ENCODE results near the gene FBLN7. TPM values are rescaled to one million over a fixed set of nuclear protein-coding genes. Genes with fewer than 3 reads are reported as not detected.
A peak's percentile ranks its signal among the peaks of the same experiment; 100 is the strongest.

Gene FBLN7
- total RNA-seq, 1 experiment from 2014 or later = 0.38 TPM

- no peak for DNase-seq
- Histone ChIP-seq H3K4me3 (ENCODE audit: insufficient read depth, low read depth, low read length) (no peak overlapping the region), H3K36me3 (replicated peaks; ENCODE audit: control insufficient read depth, insufficient read depth, low read length) (no peaks in the 10 kb centered on the region), H3K27me3 (ENCODE audit: control insufficient read depth, insufficient read depth, low read length) (no peaks in the 10 kb centered on the region)
Observed at GRCh38 chr2:112149194-112149593, 11.0 kb downstream of the FBLN7 start.

GRCh38 chr2:112149866-112150435, 11.8 kb downstream of the FBLN7 start:
- no peaks in the 10 kb centered on the region for H3K36me3 ChIP-seq (replicated peaks; ENCODE audit: control insufficient read depth, insufficient read depth, low read length)
- peak; percentile 11 for DNase-seq
- H3K27me3 ChIP-seq (ENCODE audit: control insufficient read depth, insufficient read depth, low read length) = no peaks in the 10 kb centered on the region
- H3K4me3 ChIP-seq (ENCODE audit: insufficient read depth, low read depth, low read length) = no peak overlapping the region

GRCh38 chr2:112150447-112150846, 12.3 kb downstream of the FBLN7 start:
- H3K27me3 ChIP-seq (ENCODE audit: control insufficient read depth, insufficient read depth, low read length) = no peaks in the 10 kb centered on the region
- DNase-seq = peak; percentile 10
- H3K4me3 ChIP-seq (ENCODE audit: insufficient read depth, low read depth, low read length) = no peak overlapping the region
- no peaks in the 10 kb centered on the region for H3K36me3 ChIP-seq (replicated peaks; ENCODE audit: control insufficient read depth, insufficient read depth, low read length)

- DNase-seq = peak; percentile 14
- Histone ChIP-seq H3K27me3 (ENCODE audit: control insufficient read depth, insufficient read depth, low read length) (no peaks in the 10 kb centered on the region), H3K36me3 (replicated peaks; ENCODE audit: control insufficient read depth, insufficient read depth, low read length) (no peaks in the 10 kb centered on the region), H3K4me3 (ENCODE audit: insufficient read depth, low read depth, low read length) (no peak overlapping the region)
Observed at GRCh38 chr2:112150851-112151250, 12.7 kb downstream of the FBLN7 start.

GRCh38 chr2:112151271-112151670, 13.1 kb downstream of the FBLN7 start:
- Histone ChIP-seq H3K36me3 (replicated peaks; ENCODE audit: control insufficient read depth, insufficient read depth, low read length) (no peaks in the 10 kb centered on the region), H3K27me3 (ENCODE audit: control insufficient read depth, insufficient read depth, low read length) (no peaks in the 10 kb centered on the region), H3K4me3 (ENCODE audit: insufficient read depth, low read depth, low read length) (no peak overlapping the region)
- DNase-seq = peak; percentile 5

GRCh38 chr2:112151701-112152440, 13.7 kb downstream of the FBLN7 start:
- Histone ChIP-seq H3K36me3 (replicated peaks; ENCODE audit: control insufficient read depth, insufficient read depth, low read length) (no peaks in the 10 kb centered on the region), H3K4me3 (ENCODE audit: insufficient read depth, low read depth, low read length) (no peak overlapping the region), H3K27me3 (ENCODE audit: control insufficient read depth, insufficient read depth, low read length) (no peaks in the 10 kb centered on the region)
- DNase-seq = no peak

GRCh38 chr2:112152476-112153178, 14.4 kb downstream of the FBLN7 start:
- no peaks in the 10 kb centered on the region for H3K36me3 ChIP-seq (replicated peaks; ENCODE audit: control insufficient read depth, insufficient read depth, low read length)
- H3K4me3 ChIP-seq (ENCODE audit: insufficient read depth, low read depth, low read length) = no peak overlapping the region
- H3K27me3 ChIP-seq (ENCODE audit: control insufficient read depth, insufficient read depth, low read length) = no peaks in the 10 kb centered on the region
- DNase-seq = no peak

GRCh38 chr2:112153179-112153490, 14.9 kb downstream of the FBLN7 start:
- Histone ChIP-seq H3K4me3 (ENCODE audit: insufficient read depth, low read depth, low read length) (no peak overlapping the region), H3K27me3 (ENCODE audit: control insufficient read depth, insufficient read depth, low read length) (no peaks in the 10 kb centered on the region), H3K36me3 (replicated peaks; ENCODE audit: control insufficient read depth, insufficient read depth, low read length) (no peaks in the 10 kb centered on the region)
- DNase-seq = no peak

- no peak for DNase-seq
- Histone ChIP-seq H3K27me3 (ENCODE audit: control insufficient read depth, insufficient read depth, low read length) (no peaks in the 10 kb centered on the region), H3K36me3 (replicated peaks; ENCODE audit: control insufficient read depth, insufficient read depth, low read length) (no peaks in the 10 kb centered on the region), H3K4me3 (ENCODE audit: insufficient read depth, low read depth, low read length) (no peak overlapping the region)
Observed at GRCh38 chr2:112153501-112153900, 15.3 kb downstream of the FBLN7 start.

GRCh38 chr2:112154246-112155117, 16.3 kb downstream of the FBLN7 start:
- no peaks in the 10 kb centered on the region for H3K36me3 ChIP-seq (replicated peaks; ENCODE audit: control insufficient read depth, insufficient read depth, low read length)
- no peak overlapping the region for H3K4me3 ChIP-seq (ENCODE audit: insufficient read depth, low read depth, low read length)
- DNase-seq = peak; percentile 65
- H3K27me3 ChIP-seq (ENCODE audit: control insufficient read depth, insufficient read depth, low read length) = no peaks in the 10 kb centered on the region

- DNase-seq = no peak
- Histone ChIP-seq H3K27me3 (ENCODE audit: control insufficient read depth, insufficient read depth, low read length) (no peaks in the 10 kb centered on the region), H3K36me3 (replicated peaks; ENCODE audit: control insufficient read depth, insufficient read depth, low read length) (no peaks in the 10 kb centered on the region), H3K4me3 (ENCODE audit: insufficient read depth, low read depth, low read length) (no peak overlapping the region)
Observed at GRCh38 chr2:112155331-112156151, 17.4 kb downstream of the FBLN7 start.

- no peak for DNase-seq
- Histone ChIP-seq H3K36me3 (replicated peaks; ENCODE audit: control insufficient read depth, insufficient read depth, low read length) (no peaks in the 10 kb centered on the region), H3K27me3 (ENCODE audit: control insufficient read depth, insufficient read depth, low read length) (no peaks in the 10 kb centered on the region), H3K4me3 (ENCODE audit: insufficient read depth, low read depth, low read length) (no peak overlapping the region)
Observed at GRCh38 chr2:112156152-112156986, 18.2 kb downstream of the FBLN7 start.

- no peak for DNase-seq
- Histone ChIP-seq H3K4me3 (ENCODE audit: insufficient read depth, low read depth, low read length) (no peak overlapping the region), H3K27me3 (ENCODE audit: control insufficient read depth, insufficient read depth, low read length) (no peaks in the 10 kb centered on the region), H3K36me3 (replicated peaks; ENCODE audit: control insufficient read depth, insufficient read depth, low read length) (no peaks in the 10 kb centered on the region)
Observed at GRCh38 chr2:112157472-112157871, 19.3 kb downstream of the FBLN7 start.
